K562 (cell line): ENCODE results near the gene PTPRF. TPM values are rescaled to one million over a fixed set of nuclear protein-coding genes. Genes with fewer than 3 reads are reported as not detected.

Source experiments
- BMI1 ChIP-seq: fragments of 150-350 bp; IDR thresholded peaks from 2 replicates; pipeline ENCODE4 v1.6.1; 2014; ENCODE audit warnings: low read length
- E2F3 ChIP-seq: fragments of 250-450 bp; sonication (Bioruptor Pico); IDR thresholded peaks from 2 replicates; pipeline ENCODE4 v1.4.0; 2020; ENCODE audit warnings: mild to moderate bottlenecking
- FIP1L1 ChIP-seq: fragments of 200-400 bp; formaldehyde crosslinking; IDR thresholded peaks from 2 replicates; pipeline ENCODE4 v1.6.1; 2018; ENCODE audit warnings: mild to moderate bottlenecking, low read depth, low read length; ENCODE audit not compliant: poor library complexity, severe bottlenecking
- FOXK1 ChIP-seq: sonication (generic); formaldehyde crosslinking; IDR thresholded peaks from 2 replicates; pipeline ENCODE4 v1.8.0; 2022; ENCODE audit warnings: missing genetic modification reagents, mild to moderate bottlenecking, borderline replicate concordance
- MEF2A ChIP-seq: IDR thresholded peaks from 2 replicates; pipeline ENCODE4 v1.6.1; 2011; ENCODE audit warnings: low read depth, mild to moderate bottlenecking, low read length, moderate library complexity; ENCODE audit not compliant: control insufficient read depth
- NR3C1 ChIP-seq: sonication (generic); formaldehyde crosslinking; IDR thresholded peaks from 2 replicates; pipeline ENCODE4 v1.8.1; 2022; ENCODE audit warnings: missing genetic modification reagents
- PPARD ChIP-seq: fragments of 250-450 bp; sonication (Bioruptor Pico); IDR thresholded peaks from 2 replicates; pipeline ENCODE4 v1.8.0; 2022; ENCODE audit warnings: inconsistent platforms, mild to moderate bottlenecking, moderate library complexity
- RUNX1 ChIP-seq: sonication (generic); IDR thresholded peaks from 2 replicates; pipeline ENCODE4 v1.6.1; 2016; ENCODE audit warnings: antibody characterized with exemption, low read depth
- SP2 ChIP-seq: IDR thresholded peaks from 2 replicates; pipeline ENCODE4 v1.6.1; 2011; ENCODE audit warnings: mild to moderate bottlenecking, low read depth, low read length, moderate library complexity; ENCODE audit not compliant: poor library complexity, severe bottlenecking; ENCODE audit errors: extremely low read depth
- SRSF1 ChIP-seq: fragments of 200-400 bp; formaldehyde crosslinking; IDR thresholded peaks from 2 replicates; pipeline ENCODE4 v1.6.1; 2017; ENCODE audit warnings: mild to moderate bottlenecking, low read depth, low read length, moderate library complexity
- THRAP3 ChIP-seq: fragments of 450-650 bp; IDR thresholded peaks from 2 replicates; pipeline ENCODE4 v1.6.1; 2016; ENCODE audit warnings: mild to moderate bottlenecking, inconsistent platforms, borderline replicate concordance
- YY1 ChIP-seq, 3 experiments: IDR thresholded peaks; 2 replicates each; pipeline ENCODE4 v1.6.1; 2011; ENCODE audit warnings: low read length in 2 of 3, mild to moderate bottlenecking in 2 of 3, moderate library complexity in 2 of 3, borderline replicate concordance in 1 of 3, control low read depth in 1 of 3, low read depth in 1 of 3; ENCODE audit not compliant: insufficient read depth in 3 of 3, insufficient replicate concordance in 2 of 3, control insufficient read depth in 1 of 3, insufficient read length in 1 of 3; ENCODE audit errors: extremely low read depth in 1 of 3
- ZNF124 ChIP-seq: sonication (generic); formaldehyde crosslinking; IDR thresholded peaks from 2 replicates; pipeline ENCODE4 v1.8.1; 2022; ENCODE audit warnings: missing genetic modification reagents
- ZNF134 ChIP-seq: fragments of 250-450 bp; sonication (Bioruptor Pico); conservative IDR thresholded peaks from 2 replicates; pipeline ENCODE4 v1.4.0; 2020
- ZNF311 ChIP-seq: fragments of 250-450 bp; sonication (Bioruptor Pico); IDR thresholded peaks from 2 replicates; pipeline ENCODE4 v1.4.0; 2020; ENCODE audit warnings: mild to moderate bottlenecking, moderate library complexity
- polyA plus RNA-seq, 8 experiments: library from polyadenylated mRNA; depleted of rRNA in 4 of 8; stranded (reverse) in 5 of 8; unstranded in 3 of 8; fragments of >200 nt; fragmentation: Nextera tagmentation in 2 of 8; fragmentation: Illumina TruSeq in 1 of 8; extraction: Ambion mirVana in 2 of 8; extraction: Trizol in 1 of 8; gene quantifications; 2 replicates each; pipeline versions ENCODE4 v1.2.1 to v1.2.3, GENCODE V29; 2011 to 2014; ENCODE audit warnings: inconsistent platforms in 1 of 8, missing spikeins in 1 of 8
- total RNA-seq, 7 experiments: library from RNA; depleted of rRNA in 6 of 7; stranded (reverse); fragments of >200 nt in 6 of 7; fragmentation: Illumina TruSeq in 2 of 7; extraction: Trizol in 2 of 7; gene quantifications; 2 replicates each; pipeline versions ENCODE4 v1.2.1 to v1.2.3, GENCODE V29; 2011 to 2021; ENCODE audit warnings: low replicate concordance in 1 of 7
- TF ChIP-seq, protein P1 (sequence below), 2 experiments: fragments of 450-650 bp; IDR thresholded peaks; 2 replicates each; pipeline ENCODE4 v1.6.1; 2016
- TF ChIP-seq, protein P2 (sequence below), 2 experiments: IDR thresholded peaks in 1 of 2; conservative IDR thresholded peaks in 1 of 2; 2 replicates each; pipeline ENCODE4 v1.6.1; 2016; ENCODE audit warnings: low read depth in 2 of 2, mild to moderate bottlenecking in 1 of 2, missing compliant biosample characterization in 1 of 2, missing genetic modification characterization in 1 of 2, moderate library complexity in 1 of 2
- TF ChIP-seq, protein P3 (sequence below): sonication (generic); formaldehyde crosslinking; IDR thresholded peaks from 2 replicates; pipeline ENCODE4 v1.8.0; 2022; ENCODE audit warnings: mild to moderate bottlenecking, missing genetic modification reagents

PTPRF gene
- total and polyA plus RNA-seq, 9 of the 15 experiments (the other 6 are each of a cell fraction or from before 2014, with no cell fraction given), result 0.13 to 4.3 (median 1.1) TPM

DNA sequence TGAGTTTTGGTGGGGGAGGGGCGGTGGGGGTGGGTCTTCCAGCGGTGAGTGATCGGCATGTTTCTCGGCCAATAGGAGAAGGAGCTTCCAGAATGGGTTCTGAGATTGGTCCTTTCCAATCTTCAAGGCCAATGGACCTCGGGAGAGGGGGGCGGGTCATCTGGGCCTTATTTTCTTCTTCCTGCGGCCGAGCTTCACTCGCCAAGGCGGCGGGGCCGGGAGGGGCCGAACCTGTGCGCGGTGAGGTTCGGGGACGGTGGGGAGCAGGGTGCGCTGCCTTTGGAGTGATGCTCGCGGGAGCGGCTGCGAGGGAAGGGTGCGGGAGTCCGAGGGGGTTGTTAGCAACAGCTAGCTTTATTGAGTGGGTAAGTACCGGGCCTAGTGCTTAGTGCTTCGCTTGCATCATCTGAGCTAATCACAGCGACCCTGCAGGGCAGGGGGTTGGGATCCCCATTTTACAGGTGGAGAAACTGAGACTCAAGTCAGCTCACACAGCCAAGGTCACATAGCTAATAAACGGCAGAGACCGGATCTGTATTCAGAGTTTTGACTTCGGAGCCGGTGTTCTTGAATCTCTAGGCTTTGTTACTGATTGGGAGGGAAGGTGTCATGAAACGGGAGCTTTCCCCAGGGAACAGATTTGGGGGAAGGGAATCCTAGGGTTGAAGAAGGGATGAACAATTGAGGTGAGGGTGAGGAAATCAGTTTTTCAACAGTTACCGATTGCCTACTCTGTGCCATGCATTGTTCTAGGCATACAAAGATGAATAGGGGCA lies 119.8 kb downstream of the PTPRF start (continued):
- TF ChIP-seq YY1 (IDR thresholded peaks at IDR 0.05; ENCODE audit: borderline replicate concordance in 1 of 3, control insufficient read depth in 1 of 3, extremely low read depth in 1 of 3, insufficient read depth in 3 of 3, insufficient read length in 1 of 3, insufficient replicate concordance in 2 of 3, low read depth in 1 of 3, low read length in 2 of 3) (peak in 2 of 3 experiments; percentile 41 to 42), RUNX1 (no peak), SRSF1 (no peak), FOXK1 (CRISPR knock-in tag) (0 out of 2 replicates have a peak, but pooled peaks have one; percentile 72), E2F3 (CRISPR knock-in tag) (peak; percentile 64; the same call in 1 of the 2 replicates), NR3C1 (CRISPR knock-in tag) (no peak), ZNF134 (CRISPR knock-in tag) (no peak), ZNF311 (CRISPR knock-in tag) (no peak), ZNF124 (no peak), MEF2A (no peak), SP2 (peak; percentile 69), FIP1L1 (no peak), PPARD (CRISPR knock-in tag) (no peak), THRAP3 (no peak), BMI1 (no peak)
- TF ChIP-seq, protein P1, sequence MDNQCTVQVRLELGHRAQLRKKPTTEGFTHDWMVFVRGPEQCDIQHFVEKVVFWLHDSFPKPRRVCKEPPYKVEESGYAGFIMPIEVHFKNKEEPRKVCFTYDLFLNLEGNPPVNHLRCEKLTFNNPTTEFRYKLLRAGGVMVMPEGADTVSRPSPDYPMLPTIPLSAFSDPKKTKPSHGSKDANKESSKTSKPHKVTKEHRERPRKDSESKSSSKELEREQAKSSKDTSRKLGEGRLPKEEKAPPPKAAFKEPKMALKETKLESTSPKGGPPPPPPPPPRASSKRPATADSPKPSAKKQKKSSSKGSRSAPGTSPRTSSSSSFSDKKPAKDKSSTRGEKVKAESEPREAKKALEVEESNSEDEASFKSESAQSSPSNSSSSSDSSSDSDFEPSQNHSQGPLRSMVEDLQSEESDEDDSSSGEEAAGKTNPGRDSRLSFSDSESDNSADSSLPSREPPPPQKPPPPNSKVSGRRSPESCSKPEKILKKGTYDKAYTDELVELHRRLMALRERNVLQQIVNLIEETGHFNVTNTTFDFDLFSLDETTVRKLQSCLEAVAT (IDR thresholded peaks at IDR 0.05), result peak in 1 of 2 experiments; percentile 81; a peak in 2 of 4 replicates
- TF ChIP-seq, protein P2, sequence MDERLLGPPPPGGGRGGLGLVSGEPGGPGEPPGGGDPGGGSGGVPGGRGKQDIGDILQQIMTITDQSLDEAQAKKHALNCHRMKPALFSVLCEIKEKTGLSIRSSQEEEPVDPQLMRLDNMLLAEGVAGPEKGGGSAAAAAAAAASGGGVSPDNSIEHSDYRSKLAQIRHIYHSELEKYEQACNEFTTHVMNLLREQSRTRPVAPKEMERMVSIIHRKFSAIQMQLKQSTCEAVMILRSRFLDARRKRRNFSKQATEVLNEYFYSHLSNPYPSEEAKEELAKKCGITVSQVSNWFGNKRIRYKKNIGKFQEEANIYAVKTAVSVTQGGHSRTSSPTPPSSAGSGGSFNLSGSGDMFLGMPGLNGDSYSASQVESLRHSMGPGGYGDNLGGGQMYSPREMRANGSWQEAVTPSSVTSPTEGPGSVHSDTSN (CRISPR knock-in tag; IDR thresholded peaks at IDR 0.05; ENCODE audit: low read depth), result peak; percentile 76
- TF ChIP-seq, protein P2 (tag; conservative IDR thresholded peaks at IDR 0.05; ENCODE audit: low read depth), result peak; percentile 97
- TF ChIP-seq, protein P3, sequence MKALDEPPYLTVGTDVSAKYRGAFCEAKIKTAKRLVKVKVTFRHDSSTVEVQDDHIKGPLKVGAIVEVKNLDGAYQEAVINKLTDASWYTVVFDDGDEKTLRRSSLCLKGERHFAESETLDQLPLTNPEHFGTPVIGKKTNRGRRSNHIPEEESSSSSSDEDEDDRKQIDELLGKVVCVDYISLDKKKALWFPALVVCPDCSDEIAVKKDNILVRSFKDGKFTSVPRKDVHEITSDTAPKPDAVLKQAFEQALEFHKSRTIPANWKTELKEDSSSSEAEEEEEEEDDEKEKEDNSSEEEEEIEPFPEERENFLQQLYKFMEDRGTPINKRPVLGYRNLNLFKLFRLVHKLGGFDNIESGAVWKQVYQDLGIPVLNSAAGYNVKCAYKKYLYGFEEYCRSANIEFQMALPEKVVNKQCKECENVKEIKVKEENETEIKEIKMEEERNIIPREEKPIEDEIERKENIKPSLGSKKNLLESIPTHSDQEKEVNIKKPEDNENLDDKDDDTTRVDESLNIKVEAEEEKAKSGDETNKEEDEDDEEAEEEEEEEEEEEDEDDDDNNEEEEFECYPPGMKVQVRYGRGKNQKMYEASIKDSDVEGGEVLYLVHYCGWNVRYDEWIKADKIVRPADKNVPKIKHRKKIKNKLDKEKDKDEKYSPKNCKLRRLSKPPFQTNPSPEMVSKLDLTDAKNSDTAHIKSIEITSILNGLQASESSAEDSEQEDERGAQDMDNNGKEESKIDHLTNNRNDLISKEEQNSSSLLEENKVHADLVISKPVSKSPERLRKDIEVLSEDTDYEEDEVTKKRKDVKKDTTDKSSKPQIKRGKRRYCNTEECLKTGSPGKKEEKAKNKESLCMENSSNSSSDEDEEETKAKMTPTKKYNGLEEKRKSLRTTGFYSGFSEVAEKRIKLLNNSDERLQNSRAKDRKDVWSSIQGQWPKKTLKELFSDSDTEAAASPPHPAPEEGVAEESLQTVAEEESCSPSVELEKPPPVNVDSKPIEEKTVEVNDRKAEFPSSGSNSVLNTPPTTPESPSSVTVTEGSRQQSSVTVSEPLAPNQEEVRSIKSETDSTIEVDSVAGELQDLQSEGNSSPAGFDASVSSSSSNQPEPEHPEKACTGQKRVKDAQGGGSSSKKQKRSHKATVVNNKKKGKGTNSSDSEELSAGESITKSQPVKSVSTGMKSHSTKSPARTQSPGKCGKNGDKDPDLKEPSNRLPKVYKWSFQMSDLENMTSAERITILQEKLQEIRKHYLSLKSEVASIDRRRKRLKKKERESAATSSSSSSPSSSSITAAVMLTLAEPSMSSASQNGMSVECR (CRISPR knock-in tag), result peak; percentile 92
